Activated effector memory CD4-positive, alpha-beta T cell treated with anti-CD3 and anti-CD28 coated beads, Interleukin-2, amount 50 U/mL, for 16 hours (primary cell): Measurements from ENCODE around the gene KRCC1.
"Not testable (repeated sequence)": the region's sequence is repeated elsewhere in the genome, so short reads cannot be mapped to it uniquely, and the experiment has no call there.

ENCODE experiments used
- DNase-seq: peaks from one replicate; pipeline ENCODE4 v3.0.0-alpha.2; 2020

Gene KRCC1

GRCh38 chr2:88074150-88074549 is 18.6 kb upstream of the KRCC1 start:
- no peak for DNase-seq

GRCh38 chr2:88071365-88071764 is 15.8 kb upstream of the KRCC1 start:
- no peak for DNase-seq

GRCh38 chr2:88070055-88070454 is 14.5 kb upstream of the KRCC1 start:
- no peak for DNase-seq

- no peak for DNase-seq
Measured at GRCh38 chr2:88069117-88069516, 13.5 kb upstream of the KRCC1 start.

- DNase-seq, result no peak
Measured at GRCh38 chr2:88068044-88068443, 12.5 kb upstream of the KRCC1 start.

GRCh38 chr2:88067598-88067997 is 12.0 kb upstream of the KRCC1 start, which contains the start of gene SMYD1:
TSS of gene SMYD1 (plus strand) at chr2:88067825. CDS start at chr2:88067865, 40 bp downstream.
- DNase-seq, result no peak

- no peak for DNase-seq
Measured at GRCh38 chr2:88067189-88067588, 11.6 kb upstream of the KRCC1 start.

GRCh38 chr2:88066543-88066942 is 11.0 kb upstream of the KRCC1 start:
- no peak for DNase-seq

- DNase-seq, result no peak
Measured at GRCh38 chr2:88061295-88061694, 5.7 kb upstream of the KRCC1 start.

GRCh38 chr2:88060907-88061275 is 5.3 kb upstream of the KRCC1 start:
- no peak for DNase-seq

GRCh38 chr2:88059979-88060906 is 4.7 kb upstream of the KRCC1 start:
- peak; percentile 67 for DNase-seq

GRCh38 chr2:88058191-88058590 is 2.6 kb upstream of the KRCC1 start:
- DNase-seq, result no peak

GRCh38 chr2:88057437-88057844 is 1.9 kb upstream of the KRCC1 start:
- no peak for DNase-seq

GRCh38 chr2:88054782-88055370 is 707 bp downstream of the KRCC1 start:
- DNase-seq, result peak; percentile 65

GRCh38 chr2:88053934-88054781 is 1.4 kb downstream of the KRCC1 start:
- DNase-seq, result no peak

- DNase-seq, result no peak
Measured at GRCh38 chr2:88053296-88053695, 2.3 kb downstream of the KRCC1 start.

- no peak for DNase-seq
Measured at GRCh38 chr2:88051792-88052191, 3.8 kb downstream of the KRCC1 start.

- no peak for DNase-seq
Measured at GRCh38 chr2:88049622-88050021, 6.0 kb downstream of the KRCC1 start.

GRCh38 chr2:88048541-88048940 is 7.0 kb downstream of the KRCC1 start:
- DNase-seq, result no peak

GRCh38 chr2:88045561-88045960 is 10.0 kb downstream of the KRCC1 start:
- DNase-seq, result not testable (repeated sequence)

GRCh38 chr2:88042476-88042875 is 13.1 kb downstream of the KRCC1 start:
- DNase-seq, result no peak

GRCh38 chr2:88038263-88039105 is 17.1 kb downstream of the KRCC1 start:
- no peak for DNase-seq
